ENCODE measurements around the gene ATXN7L1.

DNA sequence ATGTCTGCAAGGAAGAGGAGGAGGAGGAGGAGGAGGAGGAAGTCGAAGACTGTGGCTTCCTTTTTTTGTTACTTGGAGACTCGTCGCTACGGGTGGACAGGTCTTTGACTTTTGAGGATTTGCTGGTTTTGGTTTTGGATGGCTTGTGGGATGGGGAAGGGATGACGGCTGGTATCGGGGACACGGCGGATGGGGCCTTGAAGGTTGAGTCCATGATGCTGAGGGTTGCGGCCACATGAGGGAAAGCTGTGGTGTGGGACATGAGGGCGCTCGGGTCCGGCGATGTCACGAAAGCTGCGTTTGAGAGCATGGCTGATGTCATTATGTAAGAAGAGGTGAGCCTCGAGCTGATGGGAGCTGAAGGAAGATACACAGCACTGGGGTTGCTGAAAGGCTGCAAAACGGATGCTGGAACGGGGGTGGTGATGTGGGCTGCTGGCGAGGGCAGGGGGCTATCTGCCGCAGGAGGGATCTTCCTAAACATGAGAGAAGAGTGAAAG lies 262.0 kb downstream of the ATXN7L1 start:
- TF ChIP-seq, protein P1, sequence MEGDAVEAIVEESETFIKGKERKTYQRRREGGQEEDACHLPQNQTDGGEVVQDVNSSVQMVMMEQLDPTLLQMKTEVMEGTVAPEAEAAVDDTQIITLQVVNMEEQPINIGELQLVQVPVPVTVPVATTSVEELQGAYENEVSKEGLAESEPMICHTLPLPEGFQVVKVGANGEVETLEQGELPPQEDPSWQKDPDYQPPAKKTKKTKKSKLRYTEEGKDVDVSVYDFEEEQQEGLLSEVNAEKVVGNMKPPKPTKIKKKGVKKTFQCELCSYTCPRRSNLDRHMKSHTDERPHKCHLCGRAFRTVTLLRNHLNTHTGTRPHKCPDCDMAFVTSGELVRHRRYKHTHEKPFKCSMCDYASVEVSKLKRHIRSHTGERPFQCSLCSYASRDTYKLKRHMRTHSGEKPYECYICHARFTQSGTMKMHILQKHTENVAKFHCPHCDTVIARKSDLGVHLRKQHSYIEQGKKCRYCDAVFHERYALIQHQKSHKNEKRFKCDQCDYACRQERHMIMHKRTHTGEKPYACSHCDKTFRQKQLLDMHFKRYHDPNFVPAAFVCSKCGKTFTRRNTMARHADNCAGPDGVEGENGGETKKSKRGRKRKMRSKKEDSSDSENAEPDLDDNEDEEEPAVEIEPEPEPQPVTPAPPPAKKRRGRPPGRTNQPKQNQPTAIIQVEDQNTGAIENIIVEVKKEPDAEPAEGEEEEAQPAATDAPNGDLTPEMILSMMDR (IDR thresholded peaks at IDR 0.05), result no peak
- no peak for TF ChIP-seq EZH2 (IDR thresholded peaks at IDR 0.05; ENCODE audit: borderline replicate concordance, insufficient read depth, low read depth, low read length, poor library complexity, severe bottlenecking)
